ENCODE data around the gene MLH1. TPM values are rescaled to one million over a fixed set of nuclear protein-coding genes. Genes with fewer than 3 reads are reported as not detected.

MLH1 gene
- total and polyA plus RNA-seq, 2 experiments from 2014 or later: 28.1 to 37.7 TPM

GRCh38 chr3:37094636-37095035 lies 101.3 kb downstream of the MLH1 start:
- no peaks in the 10 kb centered on the region for H4K20me1 ChIP-seq (ENCODE audit: insufficient read depth, poor library complexity, severe bottlenecking)
- no peak overlapping the region for H3K4me3 ChIP-seq
- WGBS (ENCODE audit: low lambda C conversion rate, missing lambda C conversion rate): 85% methylated on average over 3 of the region's 3 CpGs
- no peaks in the 10 kb centered on the region for H3K79me2 ChIP-seq
- peaks cover 12% of the 10 kb centered on the region for H3K4me1 ChIP-seq (ENCODE audit: insufficient read depth)
- no peaks in the 10 kb centered on the region for H3K9me2 ChIP-seq (replicated peaks; ENCODE audit: insufficient read depth)
- H3K27ac ChIP-seq: no peak overlapping the region
- no peak overlapping the region for H2AFZ ChIP-seq
- H3K36me3 ChIP-seq (replicated peaks; ENCODE audit: insufficient read depth, low read depth): no peaks in the 10 kb centered on the region
- no peaks in the 10 kb centered on the region for H3K27me3 ChIP-seq
- TF ChIP-seq EZH2 (IDR thresholded peaks at IDR 0.05; ENCODE audit: borderline replicate concordance) (no peak), EZH2phosphoT487 (IDR thresholded peaks at IDR 0.05; ENCODE audit: low read depth, severe bottlenecking, unreplicated experiment) (no peak)
- TF ChIP-seq, protein P1, sequence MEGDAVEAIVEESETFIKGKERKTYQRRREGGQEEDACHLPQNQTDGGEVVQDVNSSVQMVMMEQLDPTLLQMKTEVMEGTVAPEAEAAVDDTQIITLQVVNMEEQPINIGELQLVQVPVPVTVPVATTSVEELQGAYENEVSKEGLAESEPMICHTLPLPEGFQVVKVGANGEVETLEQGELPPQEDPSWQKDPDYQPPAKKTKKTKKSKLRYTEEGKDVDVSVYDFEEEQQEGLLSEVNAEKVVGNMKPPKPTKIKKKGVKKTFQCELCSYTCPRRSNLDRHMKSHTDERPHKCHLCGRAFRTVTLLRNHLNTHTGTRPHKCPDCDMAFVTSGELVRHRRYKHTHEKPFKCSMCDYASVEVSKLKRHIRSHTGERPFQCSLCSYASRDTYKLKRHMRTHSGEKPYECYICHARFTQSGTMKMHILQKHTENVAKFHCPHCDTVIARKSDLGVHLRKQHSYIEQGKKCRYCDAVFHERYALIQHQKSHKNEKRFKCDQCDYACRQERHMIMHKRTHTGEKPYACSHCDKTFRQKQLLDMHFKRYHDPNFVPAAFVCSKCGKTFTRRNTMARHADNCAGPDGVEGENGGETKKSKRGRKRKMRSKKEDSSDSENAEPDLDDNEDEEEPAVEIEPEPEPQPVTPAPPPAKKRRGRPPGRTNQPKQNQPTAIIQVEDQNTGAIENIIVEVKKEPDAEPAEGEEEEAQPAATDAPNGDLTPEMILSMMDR (IDR thresholded peaks at IDR 0.05; ENCODE audit: poor library complexity): no peak
- H3K4me2 ChIP-seq: no peak overlapping the region
- DNase-seq (ENCODE audit: low spot score): no peak
- no peaks in the 10 kb centered on the region for H3K9me3 ChIP-seq (ENCODE audit: low read depth)

DNA sequence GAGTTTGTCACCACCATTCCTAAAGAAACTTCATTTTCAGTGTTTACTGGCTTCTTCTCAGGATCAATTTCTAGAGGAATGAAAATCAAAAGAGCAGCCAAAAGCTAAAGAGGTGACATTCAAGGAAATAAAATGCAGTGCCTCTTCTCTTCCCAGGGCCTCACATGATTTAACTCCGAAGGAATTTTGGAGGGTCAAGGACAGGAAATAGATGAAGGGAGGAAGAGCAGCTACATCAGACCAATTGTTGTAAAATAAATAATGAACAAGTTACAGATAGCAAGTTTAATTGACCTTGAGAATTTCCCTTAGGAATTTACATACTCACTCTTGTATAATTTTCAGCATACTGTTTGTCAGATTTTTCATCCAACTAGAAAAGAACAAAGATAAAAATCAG lies 103.0 kb downstream of the MLH1 start:
- TF ChIP-seq EZH2phosphoT487 (IDR thresholded peaks at IDR 0.05; ENCODE audit: low read depth, severe bottlenecking, unreplicated experiment): no peak
- TF ChIP-seq, protein P1 (IDR thresholded peaks at IDR 0.05; ENCODE audit: poor library complexity): no peak
- TF ChIP-seq EZH2 (IDR thresholded peaks at IDR 0.05; ENCODE audit: borderline replicate concordance): no peak

DNA sequence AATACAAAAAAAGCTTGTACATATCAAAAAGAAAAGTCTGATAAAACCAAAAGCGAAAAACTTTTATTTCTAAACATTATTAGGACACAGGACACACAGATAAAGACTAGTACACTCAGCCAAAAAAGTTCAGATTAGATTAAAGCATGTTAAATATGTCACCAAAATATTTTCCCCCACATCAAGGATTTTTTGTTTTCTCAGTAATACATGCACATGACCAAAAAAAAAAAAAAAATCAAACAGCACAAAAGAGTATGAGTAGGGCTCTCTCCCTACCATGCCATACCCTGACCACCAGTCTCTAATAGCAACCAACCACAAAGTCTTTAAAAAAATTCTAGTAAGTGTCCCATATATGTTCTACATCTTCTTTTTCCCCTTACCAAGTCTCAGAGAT lies 103.7 kb downstream of the MLH1 start:
- H3K27ac ChIP-seq: no peak overlapping the region
- H3K79me2 ChIP-seq: no peaks in the 10 kb centered on the region
- no peak for DNase-seq (ENCODE audit: low spot score)
- no peaks in the 10 kb centered on the region for H3K36me3 ChIP-seq (replicated peaks; ENCODE audit: insufficient read depth, low read depth)
- H3K4me3 ChIP-seq: no peak overlapping the region
- H3K9me2 ChIP-seq (replicated peaks; ENCODE audit: insufficient read depth): no peaks in the 10 kb centered on the region
- H3K4me2 ChIP-seq: no peak overlapping the region
- H4K20me1 ChIP-seq (ENCODE audit: insufficient read depth, poor library complexity, severe bottlenecking): no peaks in the 10 kb centered on the region
- TF ChIP-seq EZH2 (IDR thresholded peaks at IDR 0.05; ENCODE audit: borderline replicate concordance) (no peak), EZH2phosphoT487 (IDR thresholded peaks at IDR 0.05; ENCODE audit: low read depth, severe bottlenecking, unreplicated experiment) (no peak)
- TF ChIP-seq, protein P1 (IDR thresholded peaks at IDR 0.05; ENCODE audit: poor library complexity): no peak
- H3K4me1 ChIP-seq (ENCODE audit: insufficient read depth): peaks cover 12% of the 10 kb centered on the region
- WGBS (ENCODE audit: low lambda C conversion rate, missing lambda C conversion rate): 79% methylated on average over 1 of the region's 1 CpG
- H2AFZ ChIP-seq: no peak overlapping the region
- no peaks in the 10 kb centered on the region for H3K9me3 ChIP-seq (ENCODE audit: low read depth)
- H3K27me3 ChIP-seq: no peaks in the 10 kb centered on the region

More for the DNA sequence above, 103.0 kb downstream of the MLH1 start:
- Histone ChIP-seq H3K9me2 (replicated peaks; ENCODE audit: insufficient read depth) (no peaks in the 10 kb centered on the region), H4K20me1 (ENCODE audit: insufficient read depth, poor library complexity, severe bottlenecking) (no peaks in the 10 kb centered on the region), H3K9me3 (ENCODE audit: low read depth) (no peaks in the 10 kb centered on the region), H3K4me3 (no peak overlapping the region), H3K4me2 (no peak overlapping the region), H3K4me1 (ENCODE audit: insufficient read depth) (peaks cover 12% of the 10 kb centered on the region), H3K27me3 (no peaks in the 10 kb centered on the region), H3K79me2 (no peaks in the 10 kb centered on the region), H3K27ac (no peak overlapping the region), H3K36me3 (replicated peaks; ENCODE audit: insufficient read depth, low read depth) (no peaks in the 10 kb centered on the region), H2AFZ (no peak overlapping the region)
- DNase-seq (ENCODE audit: low spot score): no peak
- WGBS (ENCODE audit: low lambda C conversion rate, missing lambda C conversion rate): 46% methylated on average over 1 of the region's 1 CpG

DNA sequence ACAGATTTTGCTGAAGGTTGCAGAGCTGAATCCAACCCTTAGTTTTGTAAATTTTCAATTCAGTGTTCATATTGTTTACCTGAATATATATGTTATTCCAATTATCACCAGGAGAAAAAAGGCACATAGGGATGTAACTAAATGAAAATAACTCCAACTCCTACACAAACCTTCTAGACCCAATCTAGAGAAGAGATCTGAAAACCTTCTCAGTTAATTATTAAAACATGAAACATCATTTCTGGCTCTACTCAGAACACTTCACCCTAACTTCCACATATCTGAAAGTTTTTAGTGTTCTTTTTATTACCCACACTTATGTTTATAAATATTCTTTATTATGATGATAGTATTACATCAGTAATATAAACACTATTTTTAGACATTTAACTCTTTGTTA lies 104.5 kb downstream of the MLH1 start:
- no peaks in the 10 kb centered on the region for H3K36me3 ChIP-seq (replicated peaks; ENCODE audit: insufficient read depth, low read depth)
- no peak overlapping the region for H3K4me3 ChIP-seq
- H3K27ac ChIP-seq: no peak overlapping the region
- no peak overlapping the region for H3K4me2 ChIP-seq
- H4K20me1 ChIP-seq (ENCODE audit: insufficient read depth, poor library complexity, severe bottlenecking): no peaks in the 10 kb centered on the region
- no peaks in the 10 kb centered on the region for H3K9me3 ChIP-seq (ENCODE audit: low read depth)
- H3K27me3 ChIP-seq: no peaks in the 10 kb centered on the region
- DNase-seq (ENCODE audit: low spot score): no peak
- peaks cover 12% of the 10 kb centered on the region for H3K4me1 ChIP-seq (ENCODE audit: insufficient read depth)
- H3K79me2 ChIP-seq: no peaks in the 10 kb centered on the region
- H3K9me2 ChIP-seq (replicated peaks; ENCODE audit: insufficient read depth): no peaks in the 10 kb centered on the region
- H2AFZ ChIP-seq: no peak overlapping the region
- TF ChIP-seq EZH2 (IDR thresholded peaks at IDR 0.05; ENCODE audit: borderline replicate concordance) (no peak), EZH2phosphoT487 (IDR thresholded peaks at IDR 0.05; ENCODE audit: low read depth, severe bottlenecking, unreplicated experiment) (no peak)
- TF ChIP-seq, protein P1 (IDR thresholded peaks at IDR 0.05; ENCODE audit: poor library complexity): no peak

All from hepatocyte (in vitro differentiated cells).